Left ventricle myocardium inferior (tissue), 1 donor: ENCODE data around the gene MICOS13. TPM values are rescaled to one million over a fixed set of nuclear protein-coding genes. Genes with fewer than 3 reads are reported as not detected.

Experiments used
- DNase-seq: peaks from one replicate; pipeline ENCODE4 v3.0.0-alpha.2; 2020
- H3K27ac ChIP-seq: fragments of 200-600 bp; replicated peaks from 2 replicates; pipeline ENCODE4 v1.8.0; 2021
- H3K27me3 ChIP-seq: fragments of 200-600 bp; 2 replicates; pipeline ENCODE4 v1.8.0; 2021; ENCODE audit warnings: low read depth
- H3K36me3 ChIP-seq: fragments of 200-600 bp; 2 replicates; pipeline ENCODE4 v1.8.0; 2021
- H3K4me1 ChIP-seq: fragments of 200-600 bp; 2 replicates; pipeline ENCODE4 v1.8.0; 2021
- H3K4me3 ChIP-seq: fragments of 200-600 bp; 2 replicates; pipeline ENCODE4 v1.8.0; 2021; ENCODE audit warnings: mild to moderate bottlenecking, moderate library complexity
- H3K9me3 ChIP-seq: fragments of 200-600 bp; replicated peaks from 2 replicates; pipeline ENCODE4 v1.8.0; 2021
- intact Hi-C: fragments of 100-400 bp; cut with micrococcal nuclease; formaldehyde crosslinking; loops from one replicate; pipeline ENCODE4 v1.11.0; 2022
- total RNA-seq: library from RNA; stranded (reverse); fragmentation: NEBNext Ultra II Directional; extraction: Animal tissue kit (Norgen Biotek cat#: 25700); gene quantifications from one replicate; pipeline ENCODE4 v1.2.1, GENCODE V29; 2021
- TF ChIP-seq, protein P1 (sequence below): fragments of 200-600 bp; IDR thresholded peaks from 2 replicates; pipeline ENCODE4 v1.8.0; 2021; ENCODE audit warnings: antibody characterized with exemption, mild to moderate bottlenecking, borderline replicate concordance
- donor health status: DM: no; HTN: yes; CAD: no; lungs with severe emphysema.

MICOS13 gene
- total RNA-seq, 1 donor from 2014 or later = 155 TPM

DNA sequence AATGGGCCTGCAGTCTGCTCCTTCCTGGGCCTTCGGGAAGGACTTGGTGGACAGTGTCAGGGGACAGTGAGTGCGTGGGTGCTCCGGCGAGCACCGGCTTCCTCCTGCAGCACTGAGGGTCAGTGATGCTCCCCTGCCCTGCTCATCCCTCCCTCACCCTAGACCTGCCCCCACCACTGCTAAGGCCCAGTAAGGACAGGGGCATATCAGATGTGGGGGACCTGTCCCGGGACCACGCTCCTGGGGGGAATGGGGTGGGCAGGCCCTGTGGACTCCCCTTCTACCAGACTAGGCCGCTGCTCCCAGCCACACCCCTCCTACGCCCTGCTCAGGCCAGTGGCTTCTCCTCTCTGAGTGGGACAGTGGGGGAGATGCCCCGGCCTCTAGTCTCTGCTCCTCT is 3.2 kb downstream of the MICOS13 start:
- no peak for DNase-seq
- Histone ChIP-seq H3K4me3 (no peak overlapping the region), H3K9me3 (no peaks in the 10 kb centered on the region), H3K36me3 (peaks cover 13% of the 10 kb centered on the region), H3K4me1 (peaks cover 45% of the 10 kb centered on the region), H3K27ac (no peak overlapping the region), H3K27me3 (no peaks in the 10 kb centered on the region)
- intact Hi-C loops = no loop called here
- TF ChIP-seq, protein P1, sequence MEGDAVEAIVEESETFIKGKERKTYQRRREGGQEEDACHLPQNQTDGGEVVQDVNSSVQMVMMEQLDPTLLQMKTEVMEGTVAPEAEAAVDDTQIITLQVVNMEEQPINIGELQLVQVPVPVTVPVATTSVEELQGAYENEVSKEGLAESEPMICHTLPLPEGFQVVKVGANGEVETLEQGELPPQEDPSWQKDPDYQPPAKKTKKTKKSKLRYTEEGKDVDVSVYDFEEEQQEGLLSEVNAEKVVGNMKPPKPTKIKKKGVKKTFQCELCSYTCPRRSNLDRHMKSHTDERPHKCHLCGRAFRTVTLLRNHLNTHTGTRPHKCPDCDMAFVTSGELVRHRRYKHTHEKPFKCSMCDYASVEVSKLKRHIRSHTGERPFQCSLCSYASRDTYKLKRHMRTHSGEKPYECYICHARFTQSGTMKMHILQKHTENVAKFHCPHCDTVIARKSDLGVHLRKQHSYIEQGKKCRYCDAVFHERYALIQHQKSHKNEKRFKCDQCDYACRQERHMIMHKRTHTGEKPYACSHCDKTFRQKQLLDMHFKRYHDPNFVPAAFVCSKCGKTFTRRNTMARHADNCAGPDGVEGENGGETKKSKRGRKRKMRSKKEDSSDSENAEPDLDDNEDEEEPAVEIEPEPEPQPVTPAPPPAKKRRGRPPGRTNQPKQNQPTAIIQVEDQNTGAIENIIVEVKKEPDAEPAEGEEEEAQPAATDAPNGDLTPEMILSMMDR = no peak

DNA sequence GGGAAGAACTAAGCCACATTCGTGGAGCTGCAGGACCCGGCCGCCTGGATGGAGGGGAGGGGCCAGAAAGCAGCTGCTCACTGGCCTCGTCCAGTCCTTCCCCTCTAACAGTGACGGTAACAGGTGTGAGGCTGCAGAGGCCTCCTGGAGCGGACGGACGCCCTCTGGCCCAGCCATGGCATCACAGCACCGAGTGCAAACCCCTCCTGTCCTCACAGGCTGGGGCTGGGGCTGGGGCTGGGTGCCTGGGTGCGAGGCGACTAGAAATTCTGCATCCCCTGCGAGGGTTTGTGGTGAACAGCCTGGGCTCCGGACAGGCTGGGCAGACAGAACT is 3.6 kb downstream of the MICOS13 start:
- Histone ChIP-seq H3K4me3 (no peak overlapping the region), H3K36me3 (peaks cover 13% of the 10 kb centered on the region), H3K27me3 (no peaks in the 10 kb centered on the region), H3K27ac (no peak overlapping the region), H3K4me1 (peaks cover 45% of the 10 kb centered on the region), H3K9me3 (no peaks in the 10 kb centered on the region)
- TF ChIP-seq, protein P1 = no peak
- intact Hi-C loops = no loop called here
- DNase-seq = no peak

DNA sequence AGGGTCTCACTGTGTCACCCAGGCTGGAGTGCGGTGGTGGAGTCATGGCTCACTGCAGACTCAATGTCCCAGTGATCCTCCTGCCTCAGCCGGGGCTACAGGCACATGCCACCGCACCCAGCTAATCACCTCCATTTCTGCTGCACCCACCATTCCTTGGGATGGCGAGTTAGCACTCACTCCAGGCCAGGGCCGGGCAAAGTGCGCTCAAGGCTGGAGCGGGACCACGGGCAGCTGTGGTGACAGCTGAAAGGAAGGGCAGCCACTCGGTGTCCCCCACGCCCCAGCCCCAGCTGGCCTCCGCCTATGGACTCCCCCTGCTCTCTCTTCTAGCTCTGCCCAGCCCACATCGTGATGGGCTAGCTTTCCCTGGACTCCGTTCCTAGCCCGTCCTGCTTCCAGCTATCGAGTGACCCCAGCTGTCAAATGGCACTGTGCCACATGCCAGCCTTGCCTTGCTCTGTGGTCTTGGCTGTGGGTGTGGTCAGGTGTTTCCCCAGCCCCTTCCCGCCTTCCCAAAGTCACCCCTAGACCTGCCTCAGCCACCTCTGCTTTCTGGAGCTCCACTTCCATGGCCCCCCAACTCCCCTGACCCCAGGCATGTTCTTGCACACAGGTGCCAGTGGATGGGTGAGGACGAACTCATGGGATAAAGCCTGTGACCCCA is 4.1 kb downstream of the MICOS13 start:
- intact Hi-C loops = no loop called here
- Histone ChIP-seq H3K4me3 (no peak overlapping the region), H3K27me3 (no peaks in the 10 kb centered on the region), H3K9me3 (no peaks in the 10 kb centered on the region), H3K4me1 (peaks cover 43% of the 10 kb centered on the region), H3K27ac (no peak overlapping the region), H3K36me3 (peaks cover 13% of the 10 kb centered on the region)
- DNase-seq = no peak
- TF ChIP-seq, protein P1 = no peak

DNA sequence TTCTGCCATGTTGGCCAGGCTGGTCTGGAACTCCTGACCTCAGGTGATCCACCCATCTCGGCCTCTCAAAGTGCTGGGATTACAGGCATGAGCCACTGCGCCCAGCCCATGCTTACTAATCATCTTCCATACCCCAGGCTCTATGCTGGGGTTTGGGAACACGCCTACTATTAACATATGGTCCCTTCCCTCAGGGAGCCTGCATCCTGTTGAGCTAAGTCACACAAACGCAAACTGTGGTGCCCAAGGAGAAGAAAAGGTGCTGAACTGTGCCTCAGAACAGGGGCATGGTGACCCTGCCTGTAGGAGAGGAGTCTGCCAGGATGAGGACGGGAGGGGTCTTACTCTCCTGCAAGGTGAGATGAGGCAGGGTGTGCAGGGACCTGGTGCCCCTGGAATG is 5.6 kb downstream of the MICOS13 start:
- TF ChIP-seq, protein P1 = no peak
- H3K4me3 ChIP-seq = no peak overlapping the region
- H3K27me3 ChIP-seq = no peaks in the 10 kb centered on the region
- peaks cover 30% of the 10 kb centered on the region for H3K4me1 ChIP-seq
- intact Hi-C loops = no loop called here
- H3K9me3 ChIP-seq = no peaks in the 10 kb centered on the region
- peaks cover 18% of the 10 kb centered on the region for H3K36me3 ChIP-seq
- H3K27ac ChIP-seq = no peak overlapping the region
- no peak for DNase-seq

DNA sequence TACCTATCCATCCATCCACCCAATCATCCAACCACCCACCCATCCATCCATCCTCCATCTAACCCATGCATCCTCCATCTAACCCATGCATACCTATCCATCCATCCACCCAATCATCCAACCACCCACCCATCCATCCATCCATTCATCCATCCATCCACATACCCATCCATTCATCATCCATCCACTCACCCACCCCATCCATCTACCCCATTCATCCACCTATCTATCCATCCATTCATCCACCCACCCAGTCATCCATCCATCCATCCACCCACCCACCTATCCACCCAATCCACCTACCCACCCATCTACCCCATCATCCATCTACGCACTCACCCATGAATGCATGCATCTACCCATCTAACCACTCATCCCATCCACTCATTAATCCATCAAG is 6.6 kb downstream of the MICOS13 start:
- TF ChIP-seq, protein P1 = no peak
- peaks cover 21% of the 10 kb centered on the region for H3K4me1 ChIP-seq
- intact Hi-C loops = no loop called here
- H3K9me3 ChIP-seq = no peaks in the 10 kb centered on the region
- peaks cover 27% of the 10 kb centered on the region for H3K36me3 ChIP-seq
- no peak overlapping the region for H3K27ac ChIP-seq
- no peak for DNase-seq
- no peak overlapping the region for H3K4me3 ChIP-seq
- no peaks in the 10 kb centered on the region for H3K27me3 ChIP-seq
